Measurements from ENCODE around the gene OR51D1.

DNA sequence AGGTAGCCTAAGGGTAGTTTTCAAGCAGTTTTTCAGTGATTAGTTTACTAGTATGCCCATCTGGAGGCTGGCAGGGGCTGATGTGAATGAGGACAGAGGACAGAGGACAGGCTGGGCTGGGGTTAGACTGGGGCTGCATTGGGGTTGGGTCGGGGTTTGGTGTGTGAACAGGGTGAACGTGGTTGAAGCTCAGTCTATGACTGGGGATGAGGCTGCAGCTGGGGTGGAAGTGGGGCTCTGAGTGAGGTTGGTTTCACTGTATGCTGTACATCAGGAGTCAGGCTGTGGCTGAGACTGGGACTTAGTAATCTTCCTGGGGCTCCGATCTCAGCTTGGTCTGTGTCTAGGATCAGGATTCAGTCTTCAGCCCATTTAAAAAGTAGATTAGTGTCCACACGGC is 7.0 kb downstream of the OR51D1 start:
- TF ChIP-seq KLF16 (tag by site-specific recombination; IDR thresholded peaks at IDR 0.05) (no peak), ZNF404 (tag by site-specific recombination; IDR thresholded peaks at IDR 0.05) (no peak), ZBTB1 (tag by site-specific recombination; IDR thresholded peaks at IDR 0.05) (no peak), PRDM1 (tag by site-specific recombination; IDR thresholded peaks at IDR 0.05) (no peak), YY1 (tag by site-specific recombination; IDR thresholded peaks at IDR 0.05) (no peak), PATZ1 (tag by site-specific recombination; IDR thresholded peaks at IDR 0.05) (no peak), TCF7L2 (IDR thresholded peaks at IDR 0.05; ENCODE audit: borderline replicate concordance, low read depth, low read length) (no peak)
- TF ChIP-seq, protein P1, sequence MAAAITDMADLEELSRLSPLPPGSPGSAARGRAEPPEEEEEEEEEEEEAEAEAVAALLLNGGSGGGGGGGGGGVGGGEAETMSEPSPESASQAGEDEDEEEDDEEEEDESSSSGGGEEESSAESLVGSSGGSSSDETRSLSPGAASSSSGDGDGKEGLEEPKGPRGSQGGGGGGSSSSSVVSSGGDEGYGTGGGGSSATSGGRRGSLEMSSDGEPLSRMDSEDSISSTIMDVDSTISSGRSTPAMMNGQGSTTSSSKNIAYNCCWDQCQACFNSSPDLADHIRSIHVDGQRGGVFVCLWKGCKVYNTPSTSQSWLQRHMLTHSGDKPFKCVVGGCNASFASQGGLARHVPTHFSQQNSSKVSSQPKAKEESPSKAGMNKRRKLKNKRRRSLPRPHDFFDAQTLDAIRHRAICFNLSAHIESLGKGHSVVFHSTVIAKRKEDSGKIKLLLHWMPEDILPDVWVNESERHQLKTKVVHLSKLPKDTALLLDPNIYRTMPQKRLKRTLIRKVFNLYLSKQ (tag by site-specific recombination; IDR thresholded peaks at IDR 0.05; ENCODE audit: borderline replicate concordance) = no peak
- TF ChIP-seq, protein P2, sequence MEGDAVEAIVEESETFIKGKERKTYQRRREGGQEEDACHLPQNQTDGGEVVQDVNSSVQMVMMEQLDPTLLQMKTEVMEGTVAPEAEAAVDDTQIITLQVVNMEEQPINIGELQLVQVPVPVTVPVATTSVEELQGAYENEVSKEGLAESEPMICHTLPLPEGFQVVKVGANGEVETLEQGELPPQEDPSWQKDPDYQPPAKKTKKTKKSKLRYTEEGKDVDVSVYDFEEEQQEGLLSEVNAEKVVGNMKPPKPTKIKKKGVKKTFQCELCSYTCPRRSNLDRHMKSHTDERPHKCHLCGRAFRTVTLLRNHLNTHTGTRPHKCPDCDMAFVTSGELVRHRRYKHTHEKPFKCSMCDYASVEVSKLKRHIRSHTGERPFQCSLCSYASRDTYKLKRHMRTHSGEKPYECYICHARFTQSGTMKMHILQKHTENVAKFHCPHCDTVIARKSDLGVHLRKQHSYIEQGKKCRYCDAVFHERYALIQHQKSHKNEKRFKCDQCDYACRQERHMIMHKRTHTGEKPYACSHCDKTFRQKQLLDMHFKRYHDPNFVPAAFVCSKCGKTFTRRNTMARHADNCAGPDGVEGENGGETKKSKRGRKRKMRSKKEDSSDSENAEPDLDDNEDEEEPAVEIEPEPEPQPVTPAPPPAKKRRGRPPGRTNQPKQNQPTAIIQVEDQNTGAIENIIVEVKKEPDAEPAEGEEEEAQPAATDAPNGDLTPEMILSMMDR (tag by site-specific recombination; IDR thresholded peaks at IDR 0.05) = no peak
- TF ChIP-seq, protein P3, sequence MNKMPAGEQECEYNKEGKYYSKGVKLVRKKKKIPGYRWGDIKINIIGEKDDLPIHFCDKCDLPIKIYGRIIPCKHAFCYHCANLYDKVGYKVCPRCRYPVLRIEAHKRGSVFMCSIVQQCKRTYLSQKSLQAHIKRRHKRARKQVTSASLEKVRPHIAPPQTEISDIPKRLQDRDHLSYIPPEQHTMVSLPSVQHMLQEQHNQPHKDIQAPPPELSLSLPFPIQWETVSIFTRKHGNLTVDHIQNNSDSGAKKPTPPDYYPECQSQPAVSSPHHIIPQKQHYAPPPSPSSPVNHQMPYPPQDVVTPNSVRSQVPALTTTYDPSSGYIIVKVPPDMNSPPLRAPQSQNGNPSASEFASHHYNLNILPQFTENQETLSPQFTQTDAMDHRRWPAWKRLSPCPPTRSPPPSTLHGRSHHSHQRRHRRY (tag by site-specific recombination; IDR thresholded peaks at IDR 0.05) = no peak
- TF ChIP-seq, protein P4, sequence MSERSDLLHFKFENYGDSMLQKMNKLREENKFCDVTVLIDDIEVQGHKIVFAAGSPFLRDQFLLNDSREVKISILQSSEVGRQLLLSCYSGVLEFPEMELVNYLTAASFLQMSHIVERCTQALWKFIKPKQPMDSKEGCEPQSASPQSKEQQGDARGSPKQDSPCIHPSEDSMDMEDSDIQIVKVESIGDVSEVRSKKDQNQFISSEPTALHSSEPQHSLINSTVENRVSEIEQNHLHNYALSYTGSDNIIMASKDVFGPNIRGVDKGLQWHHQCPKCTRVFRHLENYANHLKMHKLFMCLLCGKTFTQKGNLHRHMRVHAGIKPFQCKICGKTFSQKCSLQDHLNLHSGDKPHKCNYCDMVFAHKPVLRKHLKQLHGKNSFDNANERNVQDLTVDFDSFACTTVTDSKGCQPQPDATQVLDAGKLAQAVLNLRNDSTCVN (tag by site-specific recombination; optimal IDR thresholded peaks at IDR 0.05) = no peak
- TF ChIP-seq, protein P5, sequence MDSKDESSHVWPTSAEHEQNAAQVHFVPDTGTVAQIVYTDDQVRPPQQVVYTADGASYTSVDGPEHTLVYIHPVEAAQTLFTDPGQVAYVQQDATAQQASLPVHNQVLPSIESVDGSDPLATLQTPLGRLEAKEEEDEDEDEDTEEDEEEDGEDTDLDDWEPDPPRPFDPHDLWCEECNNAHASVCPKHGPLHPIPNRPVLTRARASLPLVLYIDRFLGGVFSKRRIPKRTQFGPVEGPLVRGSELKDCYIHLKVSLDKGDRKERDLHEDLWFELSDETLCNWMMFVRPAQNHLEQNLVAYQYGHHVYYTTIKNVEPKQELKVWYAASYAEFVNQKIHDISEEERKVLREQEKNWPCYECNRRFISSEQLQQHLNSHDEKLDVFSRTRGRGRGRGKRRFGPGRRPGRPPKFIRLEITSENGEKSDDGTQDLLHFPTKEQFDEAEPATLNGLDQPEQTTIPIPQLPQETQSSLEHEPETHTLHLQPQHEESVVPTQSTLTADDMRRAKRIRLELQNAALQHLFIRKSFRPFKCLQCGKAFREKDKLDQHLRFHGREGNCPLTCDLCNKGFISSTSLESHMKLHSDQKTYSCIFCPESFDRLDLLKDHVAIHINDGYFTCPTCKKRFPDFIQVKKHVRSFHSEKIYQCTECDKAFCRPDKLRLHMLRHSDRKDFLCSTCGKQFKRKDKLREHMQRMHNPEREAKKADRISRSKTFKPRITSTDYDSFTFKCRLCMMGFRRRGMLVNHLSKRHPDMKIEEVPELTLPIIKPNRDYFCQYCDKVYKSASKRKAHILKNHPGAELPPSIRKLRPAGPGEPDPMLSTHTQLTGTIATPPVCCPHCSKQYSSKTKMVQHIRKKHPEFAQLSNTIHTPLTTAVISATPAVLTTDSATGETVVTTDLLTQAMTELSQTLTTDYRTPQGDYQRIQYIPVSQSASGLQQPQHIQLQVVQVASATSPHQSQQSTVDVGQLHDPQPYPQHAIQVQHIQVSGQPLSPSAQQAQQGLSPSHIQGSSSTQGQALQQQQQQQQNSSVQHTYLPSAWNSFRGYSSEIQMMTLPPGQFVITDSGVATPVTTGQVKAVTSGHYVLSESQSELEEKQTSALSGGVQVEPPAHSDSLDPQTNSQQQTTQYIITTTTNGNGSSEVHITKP (tag by site-specific recombination; IDR thresholded peaks at IDR 0.05) = no peak
